ENCODE results near the gene ZNF718.

DNA sequence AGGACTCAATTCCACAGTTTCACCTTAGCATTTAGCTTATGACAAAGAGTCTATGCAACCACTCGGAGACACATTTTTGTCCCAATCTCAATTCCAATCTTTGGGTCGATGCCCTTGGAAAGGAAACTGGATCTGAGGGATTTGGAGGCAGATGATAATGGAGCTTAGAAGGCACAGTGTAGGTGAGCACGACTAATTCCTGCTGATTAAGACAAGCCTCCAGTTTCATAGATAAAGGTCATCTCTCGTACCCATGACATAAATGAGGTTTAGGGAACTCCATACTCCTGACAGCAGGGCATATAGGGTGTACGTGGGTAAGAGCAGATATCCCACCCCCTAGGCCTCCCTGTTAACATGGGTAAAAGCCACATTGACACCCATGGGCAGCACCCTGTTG, 24.4 kb upstream of the ZNF718 start:
- TF ChIP-seq, protein P1, sequence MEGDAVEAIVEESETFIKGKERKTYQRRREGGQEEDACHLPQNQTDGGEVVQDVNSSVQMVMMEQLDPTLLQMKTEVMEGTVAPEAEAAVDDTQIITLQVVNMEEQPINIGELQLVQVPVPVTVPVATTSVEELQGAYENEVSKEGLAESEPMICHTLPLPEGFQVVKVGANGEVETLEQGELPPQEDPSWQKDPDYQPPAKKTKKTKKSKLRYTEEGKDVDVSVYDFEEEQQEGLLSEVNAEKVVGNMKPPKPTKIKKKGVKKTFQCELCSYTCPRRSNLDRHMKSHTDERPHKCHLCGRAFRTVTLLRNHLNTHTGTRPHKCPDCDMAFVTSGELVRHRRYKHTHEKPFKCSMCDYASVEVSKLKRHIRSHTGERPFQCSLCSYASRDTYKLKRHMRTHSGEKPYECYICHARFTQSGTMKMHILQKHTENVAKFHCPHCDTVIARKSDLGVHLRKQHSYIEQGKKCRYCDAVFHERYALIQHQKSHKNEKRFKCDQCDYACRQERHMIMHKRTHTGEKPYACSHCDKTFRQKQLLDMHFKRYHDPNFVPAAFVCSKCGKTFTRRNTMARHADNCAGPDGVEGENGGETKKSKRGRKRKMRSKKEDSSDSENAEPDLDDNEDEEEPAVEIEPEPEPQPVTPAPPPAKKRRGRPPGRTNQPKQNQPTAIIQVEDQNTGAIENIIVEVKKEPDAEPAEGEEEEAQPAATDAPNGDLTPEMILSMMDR (conservative IDR thresholded peaks at IDR 0.05 in 1 of 2, IDR thresholded peaks at IDR 0.05 in 1 of 2; ENCODE audit: low read depth in 1 of 2, low read length in 2 of 2) = no peak
- no peak for TF ChIP-seq EZH2 (IDR thresholded peaks at IDR 0.05; ENCODE audit: low read length, missing control alignments)

All from fibroblast of lung (primary cell).